HepG2 (cell line): Measurements from ENCODE around the gene SURF1. TPM values are rescaled to one million over a fixed set of nuclear protein-coding genes. Genes with fewer than 3 reads are reported as not detected.

Source experiments
- BORCS8-MEF2B ChIP-seq: sonication (generic); formaldehyde crosslinking; IDR thresholded peaks from 2 replicates; pipeline ENCODE4 v1.8.0; 2022; ENCODE audit warnings: mild to moderate bottlenecking, missing genetic modification reagents
- CEBPG ChIP-seq: IDR thresholded peaks from 2 replicates; pipeline ENCODE4 v1.6.1; 2016
- CTCF ChIP-seq: sonication (generic); formaldehyde crosslinking; IDR thresholded peaks from 2 replicates; pipeline ENCODE4 v1.5.0; 2020; ENCODE audit warnings: mild to moderate bottlenecking, missing genetic modification reagents, moderate library complexity
- ELF1 ChIP-seq: sonication (generic); formaldehyde crosslinking; IDR thresholded peaks from 2 replicates; pipeline ENCODE4 v1.4.0; 2020; ENCODE audit warnings: missing genetic modification reagents
- ETV5 ChIP-seq: IDR thresholded peaks from 2 replicates; pipeline ENCODE4 v1.6.1; 2018; ENCODE audit warnings: missing biosample characterization, missing genetic modification reagents, inconsistent platforms, borderline replicate concordance
- HOXA3 ChIP-seq: sonication (generic); formaldehyde crosslinking; IDR thresholded peaks from 2 replicates; pipeline ENCODE4 v1.5.0; 2020; ENCODE audit warnings: missing genetic modification reagents
- IKZF4 ChIP-seq: sonication (generic); formaldehyde crosslinking; IDR thresholded peaks from 2 replicates; pipeline ENCODE4 v1.5.1; 2020; ENCODE audit warnings: borderline replicate concordance, mild to moderate bottlenecking, low read depth, missing genetic modification reagents; ENCODE audit errors: not compliant biosample characterization
- JARID2 ChIP-seq: sonication (generic); formaldehyde crosslinking; IDR thresholded peaks from 2 replicates; pipeline ENCODE4 v1.8.1; 2023; ENCODE audit warnings: missing genetic modification reagents, inconsistent platforms; ENCODE audit not compliant: insufficient replicate concordance
- MBD4 ChIP-seq: IDR thresholded peaks from 2 replicates; pipeline ENCODE4 v1.6.1; 2012; ENCODE audit warnings: low read length, inconsistent platforms, borderline replicate concordance
- POLR2AphosphoS5 ChIP-seq: IDR thresholded peaks from 2 replicates; pipeline ENCODE4 v1.6.1; 2012; ENCODE audit warnings: low read depth, low read length
- PREB ChIP-seq: sonication (generic); formaldehyde crosslinking; IDR thresholded peaks from 2 replicates; pipeline ENCODE4 v1.4.0; 2020; ENCODE audit warnings: missing genetic modification reagents
- PRPF4 ChIP-seq: fragments of 200-400 bp; formaldehyde crosslinking; IDR thresholded peaks from 2 replicates; pipeline ENCODE4 v1.6.1; 2016; ENCODE audit warnings: low read length, low read depth; ENCODE audit not compliant: poor library complexity, severe bottlenecking
- RAD51 ChIP-seq: fragments of 450-650 bp; IDR thresholded peaks from 2 replicates; pipeline ENCODE4 v1.6.1; 2016; ENCODE audit warnings: borderline replicate concordance
- TARDBP ChIP-seq: sonication (generic); formaldehyde crosslinking; IDR thresholded peaks from 2 replicates; pipeline ENCODE4 v1.8.0; 2022; ENCODE audit warnings: mild to moderate bottlenecking, missing genetic modification reagents
- TFE3 ChIP-seq: IDR thresholded peaks from 2 replicates; pipeline ENCODE4 v1.6.1; 2016
- TGIF2 ChIP-seq: IDR thresholded peaks from 2 replicates; pipeline ENCODE4 v1.6.1; 2016; ENCODE audit warnings: control low read depth, missing compliant biosample characterization
- U2AF2 ChIP-seq: fragments of 200-400 bp; formaldehyde crosslinking; IDR thresholded peaks from 2 replicates; pipeline ENCODE4 v1.6.1; 2017; ENCODE audit warnings: low read depth, mild to moderate bottlenecking, low read length
- ZBTB49 ChIP-seq: sonication (generic); formaldehyde crosslinking; IDR thresholded peaks from 2 replicates; pipeline ENCODE4 v1.4.0; 2020; ENCODE audit warnings: missing genetic modification reagents, borderline replicate concordance
- ZFP90 ChIP-seq: sonication (generic); formaldehyde crosslinking; IDR thresholded peaks from 2 replicates; pipeline ENCODE4 v1.8.0; 2022; ENCODE audit warnings: missing genetic modification reagents, mild to moderate bottlenecking, inconsistent platforms, borderline replicate concordance
- ZNF296 ChIP-seq: sonication (generic); formaldehyde crosslinking; conservative IDR thresholded peaks from 2 replicates; pipeline ENCODE4 v1.5.0; 2020; ENCODE audit warnings: mild to moderate bottlenecking, missing genetic modification reagents
- polyA plus RNA-seq, 8 experiments: library from polyadenylated mRNA; depleted of rRNA in 3 of 8; stranded (reverse) in 7 of 8; unstranded in 1 of 8; fragments of >200 nt; fragmentation: Illumina TruSeq in 4 of 8; extraction: Trizol in 4 of 8; gene quantifications; 2 replicates each; pipeline versions ENCODE4 v1.2.1 to v1.2.3, GENCODE V29; 2011 to 2016; ENCODE audit warnings: low read depth in 4 of 8, missing spikeins in 1 of 8, mixed read lengths in 1 of 8; ENCODE audit not compliant: insufficient read depth in 1 of 8
- total RNA-seq, 5 experiments: library from RNA; depleted of rRNA; stranded (reverse); fragments of >200 nt; fragmentation: Illumina TruSeq; extraction: Trizol; gene quantifications; 2 replicates each; pipeline ENCODE4 v1.2.3, GENCODE V29; 2016; ENCODE audit warnings: low read depth in 1 of 5

SURF1 gene
- total and polyA plus RNA-seq, 2 of the 13 experiments (the other 11 are each of a cell fraction or from before 2014, with no cell fraction given), result 17.8 to 40.7 TPM

- TF ChIP-seq BORCS8-MEF2B (CRISPR knock-in tag), result peak; percentile 36; the same call in 1 of the 2 replicates
- TF ChIP-seq TARDBP (CRISPR knock-in tag), result peak; percentile 38; the same call in 1 of the 2 replicates
- 0 out of 2 replicates have a peak, but pooled peaks have one; percentile 17 for TF ChIP-seq ETV5 (CRISPR knock-in tag)
- TF ChIP-seq CEBPG (CRISPR knock-in tag), result 0 out of 2 replicates have a peak, but pooled peaks have one; percentile 3
- TF ChIP-seq IKZF4, result no peak
- TF ChIP-seq POLR2AphosphoS5, result peak; percentile 25; the same call in 1 of the 2 replicates
- no peak for TF ChIP-seq U2AF2
- peak; percentile 37; the same call in 1 of the 2 replicates for TF ChIP-seq ELF1 (CRISPR knock-in tag)
- 0 out of 2 replicates have a peak, but pooled peaks have one; percentile 13 for TF ChIP-seq MBD4
- TF ChIP-seq CTCF (CRISPR knock-in tag), result peak; percentile 81
- TF ChIP-seq HOXA3 (CRISPR knock-in tag), result peak; percentile 50
- TF ChIP-seq ZFP90 (CRISPR knock-in tag), result 0 out of 2 replicates have a peak, but pooled peaks have one; percentile 38
- TF ChIP-seq PREB (CRISPR knock-in tag), result no peak
- TF ChIP-seq ZNF296, result no peak; the same call in 1 of the 2 replicates
- no peak for TF ChIP-seq JARID2 (CRISPR knock-in tag)
- TF ChIP-seq TFE3 (CRISPR knock-in tag), result no peak
- TF ChIP-seq ZBTB49, result no peak
- peak; percentile 11 for TF ChIP-seq PRPF4
- no peak for TF ChIP-seq RAD51
- TF ChIP-seq TGIF2 (CRISPR knock-in tag), result 0 out of 2 replicates have a peak, but pooled peaks have one; percentile 30
Observed at GRCh38 chr9:133351908-133352634, 4.2 kb downstream of the SURF1 start (continued).
